Fibroblast of skin of right quadriceps (primary cell): ENCODE data around the gene CDC42.

Source experiments
- DNase-seq: peaks from one replicate; pipeline ENCODE4 v3.0.0-alpha.2; 2013

The CDC42 gene

DNA sequence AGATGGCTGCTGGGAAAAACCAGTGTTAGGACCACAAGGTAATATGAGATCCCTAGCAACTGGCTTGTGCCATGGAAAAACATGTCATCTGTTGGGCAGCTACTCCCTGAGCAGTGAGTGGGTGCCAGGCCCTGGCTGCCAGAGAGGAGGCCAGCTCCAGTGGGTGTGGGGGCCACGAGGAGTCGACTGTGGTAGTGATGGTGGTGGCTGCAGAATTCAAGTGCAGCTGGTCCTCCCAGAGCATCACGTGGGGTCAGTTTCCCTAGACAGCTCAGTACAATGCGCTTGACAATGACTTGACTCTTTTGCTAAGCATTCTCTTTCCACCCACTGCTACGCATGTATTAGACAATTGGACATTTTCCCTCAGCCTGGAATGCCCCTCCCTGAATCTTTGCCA, 14.5 kb upstream of the CDC42 start:
- DNase-seq = no peak

DNA sequence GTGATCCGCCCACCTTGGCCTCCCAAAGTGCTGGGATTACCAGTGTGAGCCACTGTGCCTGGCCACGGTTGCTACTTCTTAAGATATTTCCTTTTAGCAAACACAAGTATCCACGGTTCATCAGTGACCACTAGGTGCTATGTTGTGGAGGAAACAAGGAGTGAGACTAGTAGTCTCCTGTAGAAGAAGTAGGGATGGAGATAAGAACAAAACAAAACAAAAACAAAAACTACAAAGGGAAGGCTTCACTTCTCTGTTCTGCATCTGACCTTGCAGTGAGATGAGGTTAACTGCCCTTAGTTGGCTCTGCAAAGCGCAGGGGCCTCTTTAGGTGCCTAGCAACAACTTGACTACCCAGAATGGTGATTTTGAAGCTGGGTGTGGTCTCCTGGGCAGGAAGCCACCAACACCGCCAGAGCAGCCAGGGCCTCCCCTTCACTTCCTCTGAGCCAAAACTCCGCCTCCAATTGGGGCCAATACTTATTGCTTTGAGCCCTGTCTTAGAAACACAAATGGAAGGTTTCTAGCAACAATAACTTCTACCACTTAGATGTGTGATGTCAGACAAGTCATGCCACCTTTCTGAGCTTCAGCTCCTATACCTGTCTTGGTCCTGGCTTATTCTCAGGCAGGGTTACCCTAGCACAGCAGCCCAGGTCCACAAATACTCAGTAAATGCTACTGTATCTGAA, 12.8 kb upstream of the CDC42 start:
- DNase-seq = peak; percentile 54

DNA sequence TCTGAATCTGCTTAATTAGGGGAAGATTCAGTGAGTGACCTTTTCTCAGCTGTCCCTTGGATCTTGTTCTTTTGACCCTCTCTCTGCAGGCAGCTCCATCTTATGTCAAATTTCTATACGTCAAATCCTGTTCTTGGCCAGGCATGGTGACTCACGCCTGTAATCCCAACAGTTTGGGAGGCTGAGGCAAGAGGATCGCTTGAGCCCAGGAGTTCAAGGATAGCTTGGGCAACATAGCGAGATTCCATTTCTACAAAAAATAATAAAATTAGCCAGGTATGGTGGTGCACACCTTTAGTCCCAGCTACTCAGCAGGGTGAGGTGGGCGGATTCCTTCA, 12.3 kb upstream of the CDC42 start:
- DNase-seq = no peak

DNA sequence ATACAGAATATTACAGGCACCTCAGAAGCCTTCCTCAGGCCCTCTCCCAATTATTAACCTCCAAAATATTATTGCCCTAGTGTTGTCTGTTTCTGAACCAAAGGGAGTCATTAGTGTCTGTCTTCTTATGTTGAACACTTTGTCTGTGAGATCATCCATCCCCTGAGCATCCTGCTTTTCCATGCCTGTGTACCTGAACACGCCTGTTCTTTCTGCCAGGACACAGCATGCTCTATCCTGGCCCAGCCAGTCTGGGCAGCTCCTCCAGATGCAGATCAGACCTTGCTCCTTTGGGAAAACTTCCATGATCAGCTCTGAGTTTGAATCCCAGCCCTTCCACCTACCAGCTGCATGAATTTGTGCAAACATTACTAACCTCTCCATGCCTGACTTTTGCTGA, 11.0 kb upstream of the CDC42 start:
- no peak for DNase-seq

DNA sequence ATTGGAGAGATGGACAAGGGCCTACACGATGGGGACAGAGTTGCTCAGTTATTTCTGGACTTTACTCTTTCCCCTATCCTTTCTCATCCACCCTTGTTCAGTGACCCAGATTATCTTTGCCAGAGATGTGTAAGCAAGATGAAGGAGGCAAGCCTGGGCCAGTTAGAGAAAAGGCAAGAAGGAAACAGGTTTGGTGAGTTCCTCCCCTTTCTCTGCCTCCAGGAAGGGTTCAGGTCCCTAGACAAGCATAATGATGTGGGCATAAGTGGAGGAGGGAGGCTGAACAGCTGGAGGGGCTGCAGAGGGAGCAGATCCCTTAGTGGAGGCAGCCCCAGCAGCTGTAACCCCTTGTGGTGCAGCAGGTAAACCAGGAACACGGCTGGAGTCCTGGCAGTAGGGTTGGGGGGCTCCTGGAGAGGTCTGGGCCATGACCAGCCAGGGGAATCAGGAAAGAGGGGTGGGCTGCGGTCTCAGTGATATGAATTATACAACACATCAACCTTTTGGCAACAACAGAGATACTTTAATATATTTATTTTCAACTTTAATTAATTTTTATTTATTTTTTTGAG, 9.2 kb upstream of the CDC42 start:
- no peak for DNase-seq

DNA sequence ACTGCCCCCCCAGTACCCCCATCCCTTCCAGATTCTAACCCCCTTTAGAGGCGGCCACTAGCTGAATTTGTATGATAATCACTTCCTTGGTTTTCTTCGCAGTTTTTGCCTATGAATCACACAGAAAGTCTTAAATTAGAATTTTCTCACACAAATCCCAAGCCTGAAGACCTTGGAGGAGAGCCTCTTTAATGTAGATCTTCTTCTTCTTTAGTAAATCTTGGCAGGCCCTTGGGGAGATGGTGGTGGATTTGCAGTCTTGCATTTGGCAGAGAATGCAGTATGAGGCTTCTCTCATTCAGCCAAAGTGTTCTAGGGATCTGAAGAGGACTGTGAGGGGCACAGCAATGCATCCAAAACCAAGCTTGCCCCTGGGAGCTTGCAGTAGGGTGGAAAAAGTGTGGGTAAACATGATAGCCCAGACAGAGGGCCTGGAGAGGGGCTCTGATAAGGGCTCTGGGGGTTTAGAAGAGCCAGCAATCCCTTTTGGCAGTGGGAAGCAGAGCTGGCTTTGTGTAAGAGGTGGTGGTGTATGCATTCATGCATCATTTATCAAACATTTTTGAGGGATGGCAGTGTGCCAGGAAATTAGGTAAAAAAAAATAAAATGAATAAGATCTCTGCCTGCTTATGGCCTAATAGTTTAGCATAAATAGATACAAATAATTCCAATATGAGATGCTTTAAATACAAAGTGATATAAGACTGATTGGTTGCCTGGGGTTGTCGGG, 7.7 kb upstream of the CDC42 start:
- DNase-seq = peak; percentile 91

DNA sequence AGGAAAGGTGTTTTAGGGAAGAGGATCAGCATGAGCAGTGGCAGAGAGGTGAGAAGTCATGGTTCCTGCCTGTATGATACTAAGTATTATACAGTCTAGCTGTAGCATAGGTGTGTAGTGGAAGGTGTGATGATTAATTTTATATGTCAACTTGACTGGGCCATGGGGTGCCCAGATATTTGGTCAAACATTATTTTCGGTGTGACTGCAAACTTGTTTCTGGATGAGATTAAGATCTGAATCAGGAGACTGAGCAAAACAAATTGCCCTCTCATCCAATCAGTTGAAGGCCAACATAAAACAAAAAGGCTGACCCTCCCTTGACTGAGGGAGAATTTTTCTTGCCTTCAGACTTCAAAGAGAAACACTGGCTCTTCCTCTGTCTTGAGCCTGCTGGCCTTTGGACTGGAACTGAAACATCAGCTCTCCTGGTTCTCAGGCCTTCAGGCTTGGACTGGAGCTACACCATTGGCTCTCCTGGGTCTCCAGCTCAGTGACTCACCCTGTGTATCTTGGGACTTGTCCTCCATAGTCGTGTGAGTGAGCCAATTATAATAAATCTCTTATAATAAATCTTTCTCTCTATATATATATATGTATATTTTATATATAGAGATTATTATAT, 6.8 kb upstream of the CDC42 start:
- DNase-seq = peak; percentile 20

DNA sequence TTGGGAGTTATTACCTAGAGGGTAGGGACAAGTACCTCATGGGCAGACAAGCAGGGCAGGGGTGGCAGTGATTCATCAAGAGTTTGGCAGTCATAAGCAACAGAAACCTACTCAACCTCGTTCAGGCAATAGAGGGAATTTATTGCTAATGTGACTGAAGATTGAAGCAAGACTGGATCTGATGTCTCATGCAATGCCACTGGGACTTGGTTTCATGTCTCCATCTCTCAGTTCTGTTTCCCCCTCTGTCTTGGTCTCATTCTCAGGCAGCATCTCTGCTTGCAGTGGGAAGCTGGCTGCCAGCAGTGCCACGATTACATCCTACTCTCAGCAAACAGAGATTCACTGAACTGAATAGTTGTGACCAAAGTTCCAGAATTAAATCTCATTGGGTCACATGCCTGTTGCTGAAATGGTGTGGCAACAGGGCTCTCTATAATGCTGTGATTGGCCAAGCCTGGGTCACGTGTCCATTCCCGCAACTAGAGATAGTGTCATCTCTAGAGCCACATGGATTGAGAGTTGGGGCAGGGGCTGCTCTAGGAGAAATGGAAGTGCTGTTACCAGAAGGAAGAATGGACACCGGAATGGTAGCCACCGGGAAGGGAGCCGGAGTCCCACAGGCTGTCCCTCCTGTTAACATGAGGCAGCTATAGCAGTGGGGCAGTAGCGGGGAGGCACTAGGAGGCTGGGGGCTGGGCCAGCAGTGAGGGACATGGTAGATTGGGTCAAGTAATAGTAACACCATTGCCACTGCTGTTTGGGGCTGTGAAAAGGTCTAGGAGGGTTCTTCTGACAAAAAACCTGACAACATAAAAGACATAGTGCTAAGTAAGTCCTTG, 3.9 kb upstream of the CDC42 start:
- no peak for DNase-seq

DNA sequence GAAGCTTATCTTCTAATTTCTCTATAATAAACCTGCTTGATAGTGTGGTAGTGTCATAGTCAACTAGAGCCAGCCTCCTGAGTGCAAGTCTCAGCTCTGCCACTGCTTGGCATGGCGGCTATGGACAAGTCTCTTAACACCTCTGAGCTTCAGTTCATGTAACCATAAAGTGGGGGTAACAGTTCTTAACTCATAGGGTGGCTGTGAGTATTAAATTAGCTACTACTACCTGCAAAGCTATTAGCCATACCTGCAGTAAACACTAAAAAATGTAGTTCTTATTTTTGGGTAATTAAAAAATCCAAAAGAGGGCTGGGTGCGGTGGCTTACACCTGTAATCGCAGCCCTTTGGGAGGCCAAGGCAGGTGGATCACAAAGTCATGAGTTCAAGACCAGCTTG, 2.2 kb upstream of the CDC42 start:
- no peak for DNase-seq

DNA sequence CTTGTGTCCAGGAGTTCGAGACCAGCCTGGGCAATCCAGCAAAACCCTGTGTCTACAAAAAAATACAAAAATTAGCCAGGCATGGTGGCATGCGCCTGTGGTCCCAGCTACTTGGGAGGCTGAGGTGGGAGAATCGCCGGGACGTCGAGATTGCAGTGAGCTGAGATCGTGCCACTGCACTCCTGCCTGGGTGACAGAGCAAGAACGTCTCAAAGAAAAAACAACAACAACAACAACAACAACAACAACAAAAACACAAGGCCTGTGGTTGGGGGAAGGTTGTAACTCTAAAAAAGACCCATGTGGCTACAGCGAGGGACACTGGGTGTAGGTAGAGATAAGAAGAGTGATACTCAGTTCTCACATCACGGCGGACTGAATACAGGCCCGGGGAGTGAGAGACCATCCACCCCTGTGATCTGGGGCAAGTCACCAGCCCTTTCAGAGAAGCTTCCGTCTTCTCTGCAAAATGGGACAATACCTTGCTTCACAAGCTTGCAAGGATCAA, 848 bp upstream of the CDC42 start:
- DNase-seq = no peak

DNA sequence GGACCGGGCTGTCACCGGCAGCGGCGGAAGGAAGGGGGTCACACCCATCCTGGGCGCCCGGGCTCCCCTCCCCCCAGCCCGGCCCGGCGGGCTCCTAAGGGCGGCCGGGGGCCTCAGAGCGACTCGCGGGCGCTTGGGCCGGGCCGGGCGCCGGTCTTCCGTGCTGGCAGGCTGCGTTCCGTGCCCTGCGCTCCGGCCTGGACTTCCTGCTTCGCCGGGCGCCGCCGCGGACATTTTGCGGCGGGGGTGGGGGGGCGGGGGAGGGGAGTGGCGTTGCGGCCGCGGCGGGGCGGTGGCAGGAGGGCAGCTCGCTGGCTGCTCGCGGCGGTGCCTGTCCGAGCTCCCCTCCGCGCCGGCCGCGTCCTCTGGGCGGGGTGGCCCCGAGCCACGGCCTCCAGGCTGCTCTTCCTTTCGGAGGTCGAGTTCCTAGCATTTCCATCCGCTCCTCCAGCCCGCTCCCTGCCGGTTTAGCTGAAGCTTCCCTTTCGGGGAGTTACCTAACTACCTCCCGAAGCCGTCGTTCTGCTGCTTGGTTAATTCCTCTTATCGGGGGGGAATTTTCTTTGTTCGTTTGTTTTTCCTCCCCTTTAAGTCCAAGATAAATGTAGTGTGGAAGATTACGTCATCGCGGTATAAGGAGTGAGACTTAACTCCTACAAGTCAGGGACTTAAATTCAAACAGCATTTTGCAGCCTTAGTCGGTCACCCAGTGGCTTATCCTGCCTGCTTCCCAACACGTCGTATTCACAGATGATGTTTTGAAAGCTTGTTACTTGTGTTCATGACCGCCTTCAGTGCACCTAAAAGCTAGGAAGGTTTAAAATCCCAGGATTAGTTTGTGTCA, 730 bp downstream of the CDC42 start:
- peak; percentile 69 for DNase-seq

DNA sequence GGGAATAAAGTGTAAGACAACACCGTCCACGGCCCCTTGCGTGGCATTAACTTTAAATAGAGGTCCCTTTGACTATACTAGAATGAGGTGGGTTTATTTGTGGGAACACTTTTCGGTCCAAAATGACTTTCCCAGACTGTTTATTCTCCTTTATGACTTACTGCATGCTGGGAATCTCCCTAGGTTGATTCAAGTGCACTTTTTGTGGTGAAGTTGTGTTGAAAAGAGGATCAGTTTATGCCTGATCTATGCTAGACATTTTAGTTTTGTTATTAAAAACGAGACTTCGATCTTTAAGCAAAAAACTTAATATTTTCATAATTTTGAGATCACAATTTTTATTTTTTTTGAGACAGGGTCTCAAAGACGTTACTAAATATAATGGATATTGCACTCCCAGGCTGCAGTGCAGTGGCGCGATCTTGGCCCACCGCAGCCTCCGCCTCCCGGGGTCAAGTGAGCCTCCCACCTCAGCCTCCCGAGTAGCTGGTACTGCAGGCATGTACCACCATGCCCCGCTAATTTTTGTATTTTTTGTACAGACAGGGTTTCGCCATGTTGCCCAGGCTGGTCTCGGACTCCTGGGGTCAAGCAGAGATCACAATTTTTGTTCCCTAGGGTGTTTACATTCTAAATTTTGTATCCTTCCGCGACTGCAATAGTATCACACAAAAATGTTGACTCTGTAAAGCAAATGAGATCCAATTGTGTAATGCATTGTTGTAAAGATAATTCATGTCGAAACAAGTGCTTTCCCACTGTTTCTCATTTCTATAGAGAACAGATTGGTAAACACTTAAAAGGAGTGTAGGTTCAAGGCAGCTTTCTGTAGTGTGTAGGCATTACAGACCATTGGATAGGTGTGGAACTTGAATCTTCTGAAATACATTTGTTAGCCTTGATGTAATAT, 1.6 kb downstream of the CDC42 start:
- DNase-seq = peak; percentile 10

DNA sequence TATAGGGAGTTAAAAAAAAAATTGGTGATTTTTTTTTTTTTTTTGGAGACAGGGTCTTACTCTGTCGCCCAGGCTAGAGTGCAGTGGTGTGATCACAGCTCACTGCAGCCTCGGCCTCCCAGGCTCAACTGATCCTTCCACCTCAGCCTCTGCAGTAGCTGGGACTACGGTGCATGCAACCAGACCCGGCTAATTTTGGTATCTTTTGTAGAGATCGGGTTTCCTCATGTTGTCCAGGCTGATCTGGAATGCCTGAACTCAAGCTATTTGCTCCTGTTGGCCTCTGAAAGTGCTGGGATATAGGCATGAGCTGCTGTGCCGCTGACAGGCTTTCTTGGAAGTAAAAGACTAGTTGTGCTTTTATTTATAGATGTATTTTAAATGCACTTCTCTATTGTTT, 3.0 kb downstream of the CDC42 start:
- no peak for DNase-seq

DNA sequence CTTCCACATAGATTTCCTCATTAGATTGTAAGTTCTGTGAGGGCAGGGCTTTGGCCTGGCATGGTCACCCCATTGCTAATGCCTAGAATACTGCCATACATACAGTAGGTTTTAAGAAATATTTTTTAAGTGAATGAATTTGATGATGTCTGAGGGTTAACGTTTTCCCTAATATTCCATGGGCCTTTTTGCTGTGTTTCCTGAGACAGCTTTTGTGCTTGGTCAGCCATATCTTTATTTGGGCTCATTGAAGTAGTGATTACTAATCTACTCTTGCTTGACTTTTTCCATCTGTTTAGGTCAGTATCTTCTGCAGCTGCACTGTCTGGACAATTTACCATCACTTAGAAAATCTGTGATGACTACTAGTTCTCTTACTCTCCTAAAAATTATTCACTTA, 3.5 kb downstream of the CDC42 start:
- DNase-seq = no peak

DNA sequence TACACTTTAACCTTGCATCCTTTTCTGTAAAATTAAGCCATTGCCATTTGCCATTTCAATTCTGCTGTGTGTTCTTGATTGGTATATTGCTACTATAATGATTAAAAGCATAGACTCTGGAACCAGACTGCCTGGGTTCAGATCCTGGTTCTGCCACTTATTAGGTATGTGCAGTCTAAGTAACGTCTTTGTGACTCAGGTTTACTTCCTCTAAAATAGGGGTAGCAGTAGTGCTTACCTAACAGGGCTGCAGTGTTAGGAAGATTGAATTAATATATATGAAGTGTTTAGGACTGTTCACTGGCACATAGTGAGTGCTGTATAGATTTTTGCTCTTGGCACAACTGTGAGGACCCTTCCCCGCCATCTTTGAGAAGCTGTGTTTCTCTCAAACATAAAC, 4.4 kb downstream of the CDC42 start:
- DNase-seq = no peak

DNA sequence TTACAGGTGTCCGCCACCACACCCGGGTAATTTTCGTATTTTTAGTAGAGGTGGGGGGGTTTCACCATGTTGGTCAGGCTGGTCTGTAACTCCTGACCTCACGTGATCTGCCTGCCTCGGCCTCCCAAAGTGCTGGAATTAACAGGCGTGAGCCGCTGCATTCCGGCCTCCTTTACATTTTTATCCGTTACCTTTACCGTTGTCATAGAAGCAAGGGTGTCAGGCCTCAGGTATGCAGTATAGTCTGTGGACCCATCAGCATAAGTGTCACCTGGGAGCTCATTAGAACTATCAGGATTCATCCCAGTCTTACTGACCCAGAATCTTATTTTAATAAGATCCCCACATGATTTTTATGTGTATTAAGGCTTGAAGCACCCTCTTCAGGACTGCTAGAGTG, 5.4 kb downstream of the CDC42 start:
- no peak for DNase-seq

DNA sequence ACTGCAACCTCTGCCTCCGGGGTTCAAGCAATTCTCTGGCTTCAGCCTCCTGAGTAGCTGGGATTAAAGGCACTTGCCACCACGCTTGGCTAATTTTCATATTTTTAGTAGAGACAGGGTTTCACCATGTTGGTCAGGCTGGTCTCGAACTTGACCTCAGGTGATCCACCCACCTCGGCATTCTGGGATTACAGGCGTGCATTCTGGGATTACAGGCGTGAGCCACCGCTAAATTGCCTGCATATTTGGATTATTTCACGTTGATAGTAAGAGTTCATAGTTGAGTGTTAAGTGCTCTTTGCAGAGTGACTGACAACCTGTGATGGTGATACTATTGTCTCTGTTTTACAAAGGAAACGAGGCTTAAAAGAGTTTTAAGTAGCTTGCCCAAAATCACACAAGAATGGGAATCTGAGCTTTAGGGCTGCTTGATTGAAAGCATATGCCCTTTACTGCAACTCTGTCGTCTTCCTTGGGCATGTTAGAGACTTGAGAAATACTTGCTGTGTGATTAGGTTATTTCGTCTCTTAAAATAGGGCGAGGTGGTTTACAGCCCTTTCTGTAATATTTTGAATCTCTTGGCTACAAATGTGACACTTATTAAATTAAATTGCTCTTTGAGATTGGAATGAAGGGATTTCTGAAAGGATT, 12.4 kb downstream of the CDC42 start:
- peak; percentile 24 for DNase-seq

DNA sequence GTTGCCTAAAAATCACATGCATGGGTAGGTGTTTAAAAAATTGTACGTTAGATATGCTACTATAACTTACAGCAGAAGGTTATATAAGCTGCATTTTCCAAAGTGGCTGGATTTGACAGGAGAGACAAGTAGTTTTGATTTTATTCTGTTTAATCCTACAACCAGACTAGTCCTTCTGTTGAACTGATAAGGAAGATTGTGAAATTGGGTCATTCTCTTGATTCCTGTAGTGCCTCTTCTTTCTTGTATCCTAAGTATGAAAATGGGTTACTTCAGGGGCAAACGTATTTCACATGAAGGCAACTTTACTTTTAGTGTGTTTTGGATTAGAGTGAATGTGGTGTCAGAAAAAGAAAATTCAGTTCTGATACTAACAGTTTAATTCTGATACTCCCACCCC, 19.0 kb downstream of the CDC42 start:
- DNase-seq = no peak

DNA sequence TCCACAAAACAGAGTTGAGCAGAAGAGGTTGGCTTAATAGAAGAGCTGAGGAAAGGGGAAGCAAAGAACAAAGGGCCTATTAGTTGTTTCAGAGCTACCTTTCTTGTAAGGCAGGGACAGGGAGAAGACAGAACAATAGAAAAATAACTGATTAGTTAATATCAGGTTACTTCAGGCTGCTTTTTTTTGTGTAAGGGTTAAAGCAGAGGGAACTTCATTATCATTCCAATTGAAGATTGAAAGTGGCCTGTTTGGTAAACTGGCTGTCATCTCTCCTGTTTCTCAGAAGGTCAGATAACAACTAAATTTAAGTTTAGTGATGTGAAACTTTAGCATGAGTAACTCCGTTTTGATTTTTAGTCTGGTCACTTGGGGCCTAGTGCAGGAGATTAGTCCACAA, 22.3 kb downstream of the CDC42 start:
- no peak for DNase-seq

DNA sequence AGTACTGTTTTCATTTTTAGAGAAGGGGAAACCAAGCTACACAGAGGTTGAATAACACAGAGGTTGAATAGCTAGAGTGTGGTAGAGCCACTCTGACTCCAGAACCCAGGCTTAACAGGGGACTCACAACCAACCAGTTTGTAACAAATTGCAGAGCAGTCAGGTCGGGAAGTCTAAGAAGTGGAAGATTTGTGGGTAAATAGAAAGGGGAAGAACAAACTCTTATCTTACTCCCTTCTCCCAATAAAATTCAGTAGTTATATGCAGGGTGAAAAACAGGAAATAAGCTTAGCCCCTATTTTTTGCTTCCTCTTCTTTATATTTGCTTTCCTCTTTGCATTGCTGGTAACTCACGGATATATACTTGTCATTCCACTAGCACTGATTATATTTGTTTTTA, 23.2 kb downstream of the CDC42 start:
- DNase-seq = no peak
